Osteoblast (primary cell): ENCODE results near the gene KIF13A. TPM values are rescaled to one million over a fixed set of nuclear protein-coding genes. Genes with fewer than 3 reads are reported as not detected.

Source experiments
- DNase-seq: peaks from one replicate; pipeline ENCODE4 v3.0.0; 2011; ENCODE audit warnings: low spot score, mixed read lengths; ENCODE audit not compliant: insufficient read length; ENCODE audit errors: missing footprints
- H2AFZ ChIP-seq: 2 replicates; pipeline ENCODE4 v1.6.0; 2011; ENCODE audit warnings: mild to moderate bottlenecking, low read length
- H3K27ac ChIP-seq: 2 replicates; pipeline ENCODE4 v1.5.1; 2011; ENCODE audit warnings: mild to moderate bottlenecking, low read depth, low read length, moderate library complexity
- H3K27me3 ChIP-seq: 2 replicates; pipeline ENCODE4 v1.6.0; 2012; ENCODE audit warnings: mild to moderate bottlenecking, control low read depth, inconsistent platforms, low read length, moderate library complexity; ENCODE audit not compliant: insufficient read depth
- H3K36me3 ChIP-seq: 2 replicates; pipeline ENCODE4 v1.5.1; 2011; ENCODE audit warnings: mild to moderate bottlenecking, low read length, control low read depth, moderate library complexity; ENCODE audit not compliant: insufficient read depth
- H3K4me1 ChIP-seq: 2 replicates; pipeline ENCODE4 v1.5.1; 2011; ENCODE audit warnings: mild to moderate bottlenecking, low read length, control low read depth, moderate library complexity; ENCODE audit not compliant: insufficient read depth
- H3K4me2 ChIP-seq: 2 replicates; pipeline ENCODE4 v1.6.0; 2011; ENCODE audit warnings: mild to moderate bottlenecking, low read length; ENCODE audit not compliant: insufficient read depth
- H3K4me3 ChIP-seq: fragments of 200-600 bp; sonication (generic); 3 replicates; pipeline ENCODE4 v1.5.1; 2012; ENCODE audit warnings: mild to moderate bottlenecking, low read length, inconsistent platforms; ENCODE audit not compliant: insufficient read depth
- H3K79me2 ChIP-seq: 2 replicates; pipeline ENCODE4 v1.6.0; 2012; ENCODE audit warnings: mild to moderate bottlenecking, low read length, control low read depth, inconsistent platforms; ENCODE audit not compliant: insufficient read depth
- H3K9me3 ChIP-seq: 2 replicates; pipeline ENCODE4 v1.5.1; 2011; ENCODE audit warnings: low read depth, low read length, control low read depth
- H4K20me1 ChIP-seq: 2 replicates; pipeline ENCODE4 v1.6.0; 2012; ENCODE audit warnings: mild to moderate bottlenecking, low read length, control low read depth; ENCODE audit not compliant: insufficient read depth
- total RNA-seq: library from RNA; depleted of rRNA; stranded (reverse); fragments of >200 nt; gene quantifications from 2 replicates; pipeline ENCODE4 v1.2.3, GENCODE V29; 2012
- TF ChIP-seq, protein P1 (sequence below): IDR thresholded peaks from 2 replicates; pipeline ENCODE4 v1.5.1; 2011; ENCODE audit warnings: mild to moderate bottlenecking, low read depth, low read length, moderate library complexity; ENCODE audit errors: extremely low read depth

The KIF13A gene
- total RNA-seq, 1 donor: 61.5 TPM

DNA sequence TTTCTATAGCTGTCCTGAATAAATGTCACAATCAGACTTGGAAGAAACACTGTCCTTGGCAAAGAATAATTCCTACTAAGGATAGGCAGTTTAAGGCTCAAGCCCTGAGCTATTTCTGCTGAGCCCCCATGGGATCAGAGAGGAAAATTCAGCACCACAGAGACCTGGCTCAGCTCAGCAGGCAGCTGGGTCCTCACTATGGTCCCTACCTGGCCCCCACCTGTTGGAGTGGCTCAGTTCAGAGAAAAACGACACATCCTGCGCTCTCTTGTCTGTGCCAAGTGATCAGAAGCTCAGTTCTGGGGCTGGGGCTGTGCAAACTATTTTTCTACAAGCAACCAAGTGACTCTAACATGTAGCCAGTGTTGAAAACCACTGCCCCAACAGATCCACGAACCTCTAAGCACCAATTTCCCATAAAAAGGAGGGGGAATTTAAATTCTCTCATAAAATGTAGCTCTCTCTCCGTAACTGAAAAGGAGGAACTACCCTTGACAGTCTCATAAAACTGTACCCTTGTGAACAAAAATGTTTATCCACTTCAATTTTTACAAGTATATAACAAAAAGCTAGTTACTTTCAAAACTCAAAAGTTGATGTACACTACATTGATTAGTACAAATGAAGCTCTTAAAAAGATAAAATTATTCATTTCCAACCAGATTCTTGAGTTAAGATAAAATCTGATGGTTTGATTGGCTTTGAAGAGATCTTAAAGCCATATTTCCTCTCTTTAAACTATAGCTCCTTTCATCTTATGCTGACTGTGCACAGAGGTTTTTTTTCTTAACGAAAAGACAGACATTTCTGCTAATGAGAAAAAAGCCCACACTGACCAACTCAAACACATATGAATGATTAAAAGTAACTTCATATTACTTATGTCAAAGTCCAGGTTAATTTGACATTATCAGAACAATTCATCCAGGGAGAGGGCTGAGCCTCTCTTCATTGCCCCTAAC, 52.0 kb downstream of the KIF13A start:
- Histone ChIP-seq H3K4me3 (no peak overlapping the region), H3K27ac (peak overlapping the region; percentile 21), H3K9me3 (no peaks in the 10 kb centered on the region), H3K4me2 (no peak overlapping the region), H3K36me3 (no peaks in the 10 kb centered on the region), H3K27me3 (no peaks in the 10 kb centered on the region), H4K20me1 (no peaks in the 10 kb centered on the region), H2AFZ (no peak overlapping the region), H3K4me1 (peaks cover 24% of the 10 kb centered on the region), H3K79me2 (peaks cover 90% of the 10 kb centered on the region)
- no peak for DNase-seq
- TF ChIP-seq, protein P1, sequence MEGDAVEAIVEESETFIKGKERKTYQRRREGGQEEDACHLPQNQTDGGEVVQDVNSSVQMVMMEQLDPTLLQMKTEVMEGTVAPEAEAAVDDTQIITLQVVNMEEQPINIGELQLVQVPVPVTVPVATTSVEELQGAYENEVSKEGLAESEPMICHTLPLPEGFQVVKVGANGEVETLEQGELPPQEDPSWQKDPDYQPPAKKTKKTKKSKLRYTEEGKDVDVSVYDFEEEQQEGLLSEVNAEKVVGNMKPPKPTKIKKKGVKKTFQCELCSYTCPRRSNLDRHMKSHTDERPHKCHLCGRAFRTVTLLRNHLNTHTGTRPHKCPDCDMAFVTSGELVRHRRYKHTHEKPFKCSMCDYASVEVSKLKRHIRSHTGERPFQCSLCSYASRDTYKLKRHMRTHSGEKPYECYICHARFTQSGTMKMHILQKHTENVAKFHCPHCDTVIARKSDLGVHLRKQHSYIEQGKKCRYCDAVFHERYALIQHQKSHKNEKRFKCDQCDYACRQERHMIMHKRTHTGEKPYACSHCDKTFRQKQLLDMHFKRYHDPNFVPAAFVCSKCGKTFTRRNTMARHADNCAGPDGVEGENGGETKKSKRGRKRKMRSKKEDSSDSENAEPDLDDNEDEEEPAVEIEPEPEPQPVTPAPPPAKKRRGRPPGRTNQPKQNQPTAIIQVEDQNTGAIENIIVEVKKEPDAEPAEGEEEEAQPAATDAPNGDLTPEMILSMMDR: no peak

GRCh38 chr6:17933716-17934115, 53.7 kb downstream of the KIF13A start:
- H3K36me3 ChIP-seq: no peaks in the 10 kb centered on the region
- no peak overlapping the region for H3K4me2 ChIP-seq
- H3K4me1 ChIP-seq: peaks cover 35% of the 10 kb centered on the region
- H3K27ac ChIP-seq: peak overlapping the region; percentile 81
- TF ChIP-seq, protein P1: no peak
- H3K4me3 ChIP-seq: no peak overlapping the region
- no peaks in the 10 kb centered on the region for H3K9me3 ChIP-seq
- no peak overlapping the region for H2AFZ ChIP-seq
- no peak for DNase-seq
- peaks cover 90% of the 10 kb centered on the region for H3K79me2 ChIP-seq
- no peaks in the 10 kb centered on the region for H4K20me1 ChIP-seq
- no peaks in the 10 kb centered on the region for H3K27me3 ChIP-seq

GRCh38 chr6:17932330-17932852, 55.0 kb downstream of the KIF13A start:
- Histone ChIP-seq H3K4me2 (peak overlapping the region; percentile 44), H2AFZ (no peak overlapping the region), H3K79me2 (peaks cover 90% of the 10 kb centered on the region), H3K4me3 (no peak overlapping the region), H3K36me3 (no peaks in the 10 kb centered on the region), H4K20me1 (no peaks in the 10 kb centered on the region), H3K9me3 (no peaks in the 10 kb centered on the region), H3K27me3 (no peaks in the 10 kb centered on the region), H3K27ac (peak overlapping the region; percentile 81), H3K4me1 (peaks cover 42% of the 10 kb centered on the region)
- TF ChIP-seq, protein P1: no peak
- peak; percentile 45 for DNase-seq

DNA sequence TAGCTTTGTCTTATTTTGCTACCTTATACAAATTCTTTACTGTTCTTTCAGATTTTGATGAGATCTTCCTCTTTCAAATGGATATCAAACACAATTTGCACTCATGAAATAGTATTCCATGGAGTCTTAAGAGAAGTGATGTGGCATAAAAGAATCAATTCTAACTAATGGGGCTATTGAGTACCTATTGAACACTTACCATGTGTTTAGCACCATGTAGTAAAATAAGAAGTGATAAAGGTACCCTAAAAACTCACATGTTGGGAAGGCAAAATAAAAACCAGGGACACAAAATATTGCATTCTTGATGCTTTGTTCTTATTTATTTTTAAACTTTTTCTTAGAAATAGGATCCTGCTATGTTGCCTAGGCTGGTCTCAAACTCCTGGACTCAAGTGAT, 56.2 kb downstream of the KIF13A start:
- H3K27ac ChIP-seq: peak overlapping the region; percentile 81

More for the DNA sequence above, 56.2 kb downstream of the KIF13A start:
- H2AFZ ChIP-seq: no peak overlapping the region
- H4K20me1 ChIP-seq: no peaks in the 10 kb centered on the region
- H3K4me1 ChIP-seq: peaks cover 42% of the 10 kb centered on the region
- TF ChIP-seq, protein P1: no peak
- no peaks in the 10 kb centered on the region for H3K36me3 ChIP-seq
- no peaks in the 10 kb centered on the region for H3K9me3 ChIP-seq
- no peak overlapping the region for H3K4me2 ChIP-seq
- peaks cover 90% of the 10 kb centered on the region for H3K79me2 ChIP-seq
- H3K4me3 ChIP-seq: no peak overlapping the region
- no peaks in the 10 kb centered on the region for H3K27me3 ChIP-seq
- no peak for DNase-seq
